B cell (primary cell): ENCODE results near the gene CYTH4.

Experiments
- EZH2 ChIP-seq: IDR thresholded peaks from 2 replicates; pipeline ENCODE4 v1.6.1; 2012; ENCODE audit warnings: borderline replicate concordance, low read depth, mild to moderate bottlenecking, moderate library complexity, low read length; ENCODE audit not compliant: insufficient read depth, poor library complexity, severe bottlenecking
- TF ChIP-seq, protein P1 (sequence below): fragments of 200-600 bp; IDR thresholded peaks from one replicate; pipeline ENCODE4 v1.8.0; 2022; ENCODE audit warnings: antibody characterized with exemption, mild to moderate bottlenecking

DNA sequence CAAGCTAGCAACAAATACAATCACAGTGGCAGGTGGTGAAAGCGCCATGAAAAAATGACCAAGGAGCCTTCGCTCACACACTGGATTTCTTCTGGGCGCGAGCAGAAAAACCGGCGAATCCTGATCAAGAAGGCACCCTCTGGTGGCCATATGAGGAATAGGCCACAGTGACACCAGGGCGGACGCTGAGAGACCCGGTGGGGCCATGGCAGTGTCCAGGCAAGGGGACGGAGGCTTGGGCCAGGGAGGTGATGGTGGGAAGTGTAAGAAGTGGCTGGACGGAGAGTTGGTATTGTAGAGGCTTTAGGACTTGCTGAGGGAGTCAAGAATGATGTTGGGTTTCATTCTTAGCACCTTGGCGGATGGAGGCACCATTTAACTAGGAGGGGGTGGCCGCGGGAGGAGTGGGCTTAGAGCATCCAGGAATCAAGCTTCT lies 21.4 kb upstream of the CYTH4 start:
- TF ChIP-seq, protein P1, sequence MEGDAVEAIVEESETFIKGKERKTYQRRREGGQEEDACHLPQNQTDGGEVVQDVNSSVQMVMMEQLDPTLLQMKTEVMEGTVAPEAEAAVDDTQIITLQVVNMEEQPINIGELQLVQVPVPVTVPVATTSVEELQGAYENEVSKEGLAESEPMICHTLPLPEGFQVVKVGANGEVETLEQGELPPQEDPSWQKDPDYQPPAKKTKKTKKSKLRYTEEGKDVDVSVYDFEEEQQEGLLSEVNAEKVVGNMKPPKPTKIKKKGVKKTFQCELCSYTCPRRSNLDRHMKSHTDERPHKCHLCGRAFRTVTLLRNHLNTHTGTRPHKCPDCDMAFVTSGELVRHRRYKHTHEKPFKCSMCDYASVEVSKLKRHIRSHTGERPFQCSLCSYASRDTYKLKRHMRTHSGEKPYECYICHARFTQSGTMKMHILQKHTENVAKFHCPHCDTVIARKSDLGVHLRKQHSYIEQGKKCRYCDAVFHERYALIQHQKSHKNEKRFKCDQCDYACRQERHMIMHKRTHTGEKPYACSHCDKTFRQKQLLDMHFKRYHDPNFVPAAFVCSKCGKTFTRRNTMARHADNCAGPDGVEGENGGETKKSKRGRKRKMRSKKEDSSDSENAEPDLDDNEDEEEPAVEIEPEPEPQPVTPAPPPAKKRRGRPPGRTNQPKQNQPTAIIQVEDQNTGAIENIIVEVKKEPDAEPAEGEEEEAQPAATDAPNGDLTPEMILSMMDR: peak; percentile 95
- TF ChIP-seq EZH2: no peak
